Measurements from ENCODE around the gene PRAF2. TPM values are rescaled to one million over a fixed set of nuclear protein-coding genes. Genes with fewer than 3 reads are reported as not detected.

The PRAF2 gene
- total RNA-seq, 2 experiments from 2014 or later = 19.7 to 22.6 TPM

DNA sequence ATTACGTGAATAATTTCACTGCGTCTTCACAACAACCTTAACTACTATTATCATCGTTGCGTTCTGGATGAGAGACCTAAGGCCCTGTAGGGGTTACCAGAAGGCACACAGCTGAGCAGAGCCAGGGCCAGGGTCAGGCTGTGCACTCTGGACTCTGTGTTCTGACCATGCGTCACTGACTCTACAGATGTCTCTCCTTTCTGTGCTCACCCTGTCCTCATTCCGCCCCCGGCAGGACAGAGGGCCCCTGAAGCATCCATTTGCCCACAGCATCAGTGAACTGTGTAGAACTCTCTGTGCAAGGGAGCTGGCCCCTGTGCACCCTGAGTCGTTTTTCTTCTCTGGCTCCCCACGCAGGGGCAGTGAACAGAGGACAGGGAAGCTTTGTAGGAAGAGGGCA, 28.4 kb upstream of the PRAF2 start:
- ATAC-seq = no peak
- peaks cover 10% of the 10 kb centered on the region for H3K4me1 Mint-ChIP-seq (ENCODE audit: low read depth)
- peaks cover 3% of the 10 kb centered on the region for H3K36me3 Mint-ChIP-seq (ENCODE audit: low read depth)
- DNase-seq = no peak
- H3K27ac Mint-ChIP-seq = no peak overlapping the region
- peak overlapping the region; percentile 92 for H3K4me3 Mint-ChIP-seq
- no peaks in the 10 kb centered on the region for H3K9me3 Mint-ChIP-seq (ENCODE audit: insufficient read depth)
- ChIA-PET CTCF (no interaction called here), POLR2A (interaction anchor here (0.9 kb wide), 1 partner anchor 23 kb away, joined by 3 read pairs; the partner anchor contains the start of gene WDR45)
- H3K27me3 Mint-ChIP-seq (ENCODE audit: low read depth) = no peaks in the 10 kb centered on the region

DNA sequence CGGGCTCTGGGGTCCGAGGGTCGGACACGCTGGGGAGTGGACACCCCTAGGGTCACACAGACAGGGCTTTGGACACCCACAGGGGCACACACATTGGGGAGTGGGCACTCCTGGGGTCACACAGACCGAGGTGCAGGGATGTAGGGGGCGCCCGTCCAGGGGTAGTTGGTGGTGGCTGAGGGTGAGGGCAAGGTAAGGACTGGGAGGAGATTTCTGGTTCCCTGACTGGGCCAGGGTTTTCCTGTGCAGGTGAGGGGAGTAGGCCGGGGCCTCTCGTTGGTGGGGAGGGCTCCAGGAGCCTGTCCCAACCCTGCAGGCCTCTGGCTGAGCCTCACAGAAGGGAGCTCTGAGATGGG, 27.8 kb upstream of the PRAF2 start:
- no peak for DNase-seq
- Mint-ChIP-seq H3K36me3 (ENCODE audit: low read depth) (peaks cover 3% of the 10 kb centered on the region), H3K27me3 (ENCODE audit: low read depth) (no peaks in the 10 kb centered on the region), H3K4me3 (peak overlapping the region; percentile 92), H3K9me3 (ENCODE audit: insufficient read depth) (no peaks in the 10 kb centered on the region), H3K4me1 (ENCODE audit: low read depth) (peaks cover 10% of the 10 kb centered on the region), H3K27ac (peak overlapping the region; percentile 92)
- POLR2A ChIA-PET = interaction anchor here (0.9 kb wide), 1 partner anchor 22 kb away, joined by 3 read pairs; the partner anchor contains the start of gene WDR45
- CTCF ChIA-PET = interaction anchor here (1.0 kb wide), 1 partner anchor 57 kb away, joined by 3 read pairs; no protein-coding TSS in a partner anchor
- no peak for ATAC-seq

DNA sequence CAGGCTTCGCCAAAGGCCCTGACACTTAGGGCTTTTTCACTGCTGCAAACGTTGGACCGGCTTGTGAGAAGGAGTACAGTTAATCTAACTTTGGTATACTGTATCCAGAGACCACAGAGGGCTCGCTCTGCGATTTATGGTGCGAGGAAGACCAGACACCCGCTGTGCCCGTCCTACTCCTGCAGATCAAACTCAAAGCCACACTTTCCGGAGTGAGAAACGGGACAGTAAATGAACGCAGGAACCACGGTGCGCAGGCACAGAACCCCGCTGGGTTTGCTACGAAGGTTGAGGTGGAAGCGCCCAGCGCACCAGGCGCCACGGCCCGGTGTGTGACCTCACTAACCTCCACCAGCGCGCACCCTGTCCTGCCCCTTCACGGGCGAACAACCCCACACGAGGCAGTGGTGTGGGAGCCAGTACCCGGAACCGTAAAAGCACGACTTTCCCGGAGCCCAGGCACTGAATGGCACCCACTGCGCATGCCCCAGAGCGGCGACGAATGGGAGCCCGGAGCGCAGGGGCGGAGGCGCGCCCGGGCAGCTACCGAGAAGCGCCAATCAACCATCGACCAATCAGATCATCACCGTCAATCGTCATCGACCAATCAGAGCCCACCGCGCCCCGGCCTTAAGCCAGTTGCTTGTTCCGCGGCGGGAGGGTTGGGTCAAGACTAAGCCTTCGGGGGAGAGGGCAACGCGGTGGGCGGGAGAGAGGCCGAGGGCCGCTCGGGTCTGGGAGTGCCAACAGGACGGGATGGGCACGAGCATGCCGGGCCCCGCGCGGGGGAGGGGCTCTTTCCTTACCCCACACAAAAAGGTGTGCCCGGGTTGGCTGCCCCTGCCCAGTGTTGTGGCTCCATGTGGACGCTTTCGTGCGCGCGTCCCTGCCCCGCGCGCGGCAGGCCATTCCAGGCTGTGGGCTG, 27.2 kb upstream of the PRAF2 start:
- DNase-seq (peak; percentile 91), ATAC-seq (peak; percentile 97)
- H3K9me3 Mint-ChIP-seq (ENCODE audit: insufficient read depth) = no peaks in the 10 kb centered on the region
- H3K27ac Mint-ChIP-seq = peak overlapping the region; percentile 92
- ChIA-PET CTCF (interaction anchor here (1.0 kb wide), 1 partner anchor 57 kb away, joined by 3 read pairs; no protein-coding TSS in a partner anchor), POLR2A (no interaction called here)
- H3K4me3 Mint-ChIP-seq = peak overlapping the region; percentile 92
- H3K27me3 Mint-ChIP-seq (ENCODE audit: low read depth) = no peaks in the 10 kb centered on the region
- H3K36me3 Mint-ChIP-seq (ENCODE audit: low read depth) = no peaks in the 10 kb centered on the region
- H3K4me1 Mint-ChIP-seq (ENCODE audit: low read depth) = peaks cover 10% of the 10 kb centered on the region

DNA sequence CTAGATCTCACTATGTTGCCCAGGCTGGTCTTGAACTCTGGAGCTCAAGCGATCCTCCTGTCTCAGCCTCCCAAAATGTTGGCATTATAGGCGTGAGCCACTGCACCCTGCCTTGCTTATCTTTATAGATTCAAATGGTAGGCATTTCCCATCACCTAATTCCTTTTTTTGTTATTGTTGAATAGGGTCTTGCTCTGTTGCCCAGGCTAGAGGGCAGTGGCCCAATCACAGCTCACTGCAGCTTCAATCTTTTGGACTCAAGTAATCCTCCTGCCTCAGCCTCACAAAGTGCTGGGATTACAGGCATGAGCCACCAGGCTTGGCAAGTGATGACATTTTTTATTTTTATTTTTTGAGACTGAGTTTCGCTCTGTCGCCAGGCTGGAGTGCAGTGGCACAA, 22.6 kb upstream of the PRAF2 start:
- H3K4me1 Mint-ChIP-seq (ENCODE audit: low read depth) = peaks cover 3% of the 10 kb centered on the region
- H3K4me3 Mint-ChIP-seq = no peak overlapping the region
- ChIA-PET POLR2A (no interaction called here), CTCF (no interaction called here)
- DNase-seq = no peak
- no peaks in the 10 kb centered on the region for H3K27me3 Mint-ChIP-seq (ENCODE audit: low read depth)
- no peaks in the 10 kb centered on the region for H3K9me3 Mint-ChIP-seq (ENCODE audit: insufficient read depth)
- H3K27ac Mint-ChIP-seq = no peak overlapping the region
- H3K36me3 Mint-ChIP-seq (ENCODE audit: low read depth) = no peaks in the 10 kb centered on the region
- ATAC-seq = no peak

DNA sequence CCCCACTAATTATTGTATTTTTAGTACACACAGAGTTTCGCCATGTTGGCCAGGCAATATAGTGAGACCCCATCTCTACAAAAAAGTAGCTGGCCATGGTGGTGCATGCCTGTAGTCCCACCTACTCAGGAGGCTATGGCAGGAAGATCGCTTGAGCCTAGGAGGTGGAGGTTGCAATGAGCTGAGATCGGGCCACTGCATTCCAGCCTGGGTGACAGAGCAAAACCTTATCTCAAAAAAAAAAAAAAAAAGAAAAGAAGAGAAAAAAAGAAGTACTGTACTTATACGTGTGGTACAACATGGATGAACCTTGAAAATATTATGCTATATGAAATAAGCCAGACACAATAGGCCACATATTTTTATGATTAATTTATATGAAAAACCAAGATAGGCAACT, 15.8 kb upstream of the PRAF2 start:
- POLR2A ChIA-PET = no interaction called here
- no peaks in the 10 kb centered on the region for H3K27me3 Mint-ChIP-seq (ENCODE audit: low read depth)
- CTCF ChIA-PET = no interaction called here
- H3K4me3 Mint-ChIP-seq = no peak overlapping the region
- H3K27ac Mint-ChIP-seq = no peak overlapping the region
- no peaks in the 10 kb centered on the region for H3K36me3 Mint-ChIP-seq (ENCODE audit: low read depth)
- no peaks in the 10 kb centered on the region for H3K4me1 Mint-ChIP-seq (ENCODE audit: low read depth)
- DNase-seq (no peak), ATAC-seq (no peak)
- H3K9me3 Mint-ChIP-seq (ENCODE audit: insufficient read depth) = no peaks in the 10 kb centered on the region

DNA sequence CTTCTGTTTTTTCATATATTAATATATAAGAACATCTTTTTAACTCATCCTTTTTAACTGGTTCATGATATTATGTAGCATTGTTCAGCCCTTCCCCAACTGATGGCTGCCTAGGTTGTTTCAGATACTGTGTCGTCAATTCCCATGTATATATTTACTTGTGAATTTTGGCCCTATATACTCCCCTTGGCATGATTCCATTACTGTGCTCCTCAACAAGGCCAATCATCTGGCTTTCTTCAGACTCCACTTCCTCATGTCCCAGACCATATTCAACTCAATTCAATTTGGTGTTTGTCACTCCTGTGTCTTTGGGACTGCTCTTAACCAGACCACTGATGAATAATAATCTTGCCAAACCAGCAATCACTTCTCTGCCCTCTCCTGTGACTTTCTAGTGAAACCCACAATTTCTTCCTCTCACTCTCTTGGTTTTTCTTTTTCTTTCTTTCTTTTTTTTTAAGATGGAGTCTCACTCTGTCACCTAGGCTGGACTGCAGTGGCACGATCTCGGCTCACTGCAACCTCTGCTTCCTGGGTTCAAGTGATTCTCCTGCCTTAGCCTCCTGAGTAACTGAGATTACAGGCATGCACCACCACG, 8.6 kb upstream of the PRAF2 start:
- DNase-seq (no peak), ATAC-seq (no peak)
- Mint-ChIP-seq H3K4me1 (ENCODE audit: low read depth) (peaks cover 21% of the 10 kb centered on the region), H3K27ac (peak overlapping the region; percentile 6), H3K4me3 (no peak overlapping the region), H3K36me3 (ENCODE audit: low read depth) (no peaks in the 10 kb centered on the region), H3K27me3 (ENCODE audit: low read depth) (no peaks in the 10 kb centered on the region), H3K9me3 (ENCODE audit: insufficient read depth) (no peaks in the 10 kb centered on the region)
- CTCF ChIA-PET = no interaction called here
- POLR2A ChIA-PET = interaction anchor here (0.6 kb wide), 1 partner anchor 18 kb away, joined by 4 read pairs; no protein-coding TSS in a partner anchor

DNA sequence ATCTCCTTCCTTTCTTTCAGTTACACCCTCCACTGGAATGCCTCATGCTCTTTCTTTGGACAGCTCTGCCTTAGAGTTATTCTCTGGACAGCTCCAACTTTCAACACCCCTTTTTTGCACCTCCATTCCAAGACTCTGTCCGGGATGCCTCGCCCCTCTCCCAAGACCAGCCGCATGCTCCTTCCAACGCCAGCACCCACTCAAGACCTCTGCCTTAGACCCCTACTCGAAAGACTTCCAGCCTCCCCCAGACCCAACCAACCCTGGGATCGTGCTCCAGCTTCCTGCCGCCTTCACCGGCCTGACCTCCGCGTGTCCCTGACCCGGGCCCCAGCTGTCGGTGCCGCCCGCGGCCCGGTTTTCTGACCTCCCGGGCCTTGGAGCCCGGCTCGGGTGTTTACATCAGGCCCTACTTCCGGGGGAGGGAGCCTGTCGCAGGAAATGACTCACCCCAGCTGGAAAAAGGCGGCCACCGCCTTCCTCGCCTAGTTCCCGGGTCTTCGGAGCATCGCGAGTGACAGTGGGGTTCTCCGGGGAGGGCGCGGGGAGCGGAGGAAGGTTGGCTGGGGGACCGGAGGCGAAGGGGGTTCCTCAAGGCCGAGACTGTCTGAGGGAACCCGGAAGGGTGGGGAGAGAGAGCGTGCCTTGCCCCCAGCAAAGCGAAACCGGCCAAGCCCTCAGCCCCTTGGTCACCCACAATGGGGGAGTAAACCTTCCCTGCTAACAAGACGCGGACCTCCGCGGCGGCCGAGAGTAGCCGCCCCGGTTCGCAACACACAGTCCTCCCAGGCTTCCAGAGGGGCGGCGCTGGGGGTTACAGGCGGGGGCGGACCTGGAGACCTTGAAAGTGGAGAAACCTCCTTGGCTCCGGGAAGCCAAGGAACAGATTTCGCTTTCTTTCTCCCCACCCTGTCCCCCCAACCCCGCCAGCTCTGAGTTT, 6.0 kb upstream of the PRAF2 start, which contains the start of gene WDR45:
Gene WDR45 (minus strand): TSS at position 399 of the 940 bp plus-strand sequence. CDS start 1,792 bp downstream, outside the sequence.
- peak within 1 kb of the TSS; percentile 99 for H3K27ac Mint-ChIP-seq
- H3K4me3 Mint-ChIP-seq = peak within 1 kb of the TSS; percentile 88
- H3K4me1 Mint-ChIP-seq (ENCODE audit: low read depth) = peaks cover 21% of the 10 kb centered on the region
- H3K36me3 Mint-ChIP-seq (ENCODE audit: low read depth) = peaks cover 4% of the 10 kb centered on the region
- H3K9me3 Mint-ChIP-seq (ENCODE audit: insufficient read depth) = no peaks in the 10 kb centered on the region
- peak; percentile 82 for DNase-seq
- ChIA-PET CTCF (interaction anchor here (0.6 to 1.1 kb wide), 2 partner anchors 87 to 1846 kb away, joined by 3 read pairs; no protein-coding TSS in a partner anchor), POLR2A (interaction anchor here (0.6 to 1.6 kb wide), 8 partner anchors 22 to 548 kb away, joined by 3 to 4 read pairs (median 4); partner anchors contain the start of gene GRIPAP1)
- no peaks in the 10 kb centered on the region for H3K27me3 Mint-ChIP-seq (ENCODE audit: low read depth)
- ATAC-seq = peak; percentile 85

DNA sequence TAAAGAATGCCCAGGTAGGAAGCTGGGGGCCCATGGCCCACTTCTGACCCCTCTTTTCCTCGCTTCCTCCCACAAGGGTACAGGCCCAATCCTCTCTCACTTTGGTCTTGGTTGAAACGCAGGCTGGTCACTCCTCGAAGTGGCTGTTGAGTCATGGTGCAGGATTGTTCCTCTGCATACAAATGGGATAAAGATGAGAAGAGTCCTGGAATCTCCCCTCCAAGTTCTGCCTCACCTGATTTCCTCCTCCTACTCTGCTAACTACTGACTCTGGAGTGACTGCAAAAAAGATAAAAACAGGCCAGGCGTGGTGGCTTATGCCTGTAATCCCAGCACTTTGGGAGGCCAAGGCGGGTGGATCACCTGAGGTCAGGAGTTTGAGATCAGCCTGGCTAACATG, 4.1 kb upstream of the PRAF2 start:
- Mint-ChIP-seq H3K4me3 (no peak overlapping the region), H3K27me3 (ENCODE audit: low read depth) (no peaks in the 10 kb centered on the region), H3K36me3 (ENCODE audit: low read depth) (peaks cover 11% of the 10 kb centered on the region), H3K4me1 (ENCODE audit: low read depth) (peaks cover 32% of the 10 kb centered on the region), H3K27ac (peak overlapping the region; percentile 11), H3K9me3 (ENCODE audit: insufficient read depth) (no peaks in the 10 kb centered on the region)
- no peak for ATAC-seq
- CTCF ChIA-PET = no interaction called here
- POLR2A ChIA-PET = no interaction called here
- no peak for DNase-seq

DNA sequence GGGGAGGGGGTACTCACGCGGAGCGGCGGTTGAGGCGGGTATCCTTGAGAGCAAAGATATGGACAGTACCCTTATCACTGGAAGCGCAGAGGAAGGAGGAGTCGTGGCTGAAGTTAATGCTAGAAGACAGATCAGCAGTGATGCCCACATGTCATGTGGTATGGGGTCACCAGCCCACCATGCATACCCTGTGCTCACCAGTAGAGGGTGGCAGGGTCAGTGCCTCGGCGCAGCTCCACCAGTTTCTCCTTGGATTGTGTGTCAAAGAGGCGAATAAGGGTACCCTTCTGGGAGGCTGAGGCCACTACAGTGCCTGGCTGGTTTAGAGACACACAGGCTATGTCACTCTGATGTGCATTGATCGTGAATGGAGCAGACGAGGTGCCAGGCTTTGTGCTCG, 1.5 kb upstream of the PRAF2 start:
- no peak overlapping the region for H3K4me3 Mint-ChIP-seq
- ChIA-PET POLR2A (no interaction called here), CTCF (no interaction called here)
- H3K27me3 Mint-ChIP-seq (ENCODE audit: low read depth) = no peaks in the 10 kb centered on the region
- no peaks in the 10 kb centered on the region for H3K9me3 Mint-ChIP-seq (ENCODE audit: insufficient read depth)
- H3K36me3 Mint-ChIP-seq (ENCODE audit: low read depth) = peaks cover 16% of the 10 kb centered on the region
- peaks cover 38% of the 10 kb centered on the region for H3K4me1 Mint-ChIP-seq (ENCODE audit: low read depth)
- DNase-seq = no peak
- no peak overlapping the region for H3K27ac Mint-ChIP-seq
- ATAC-seq = no peak

DNA sequence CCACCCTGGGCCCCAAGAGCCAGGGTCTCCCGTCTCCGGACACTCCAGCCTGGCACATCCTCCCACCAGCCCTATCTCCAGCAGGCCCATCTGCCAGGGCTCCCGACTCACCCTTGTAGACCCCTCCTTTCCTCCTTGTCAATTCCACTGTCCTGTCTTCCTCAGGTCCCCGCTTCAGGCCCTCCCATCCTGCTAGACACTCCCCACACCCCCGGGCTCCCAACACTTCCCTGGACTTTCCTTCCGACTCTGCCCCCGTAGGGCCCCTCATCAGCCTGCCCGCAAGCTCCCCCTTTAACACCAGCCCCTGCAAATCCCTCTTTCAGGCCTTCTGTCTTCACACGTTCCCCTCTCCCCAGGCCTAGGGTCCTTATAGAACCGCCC, 1.1 kb downstream of the PRAF2 start:
- Mint-ChIP-seq H3K27me3 (ENCODE audit: low read depth) (no peaks in the 10 kb centered on the region), H3K4me3 (peak overlapping the region; percentile 84), H3K27ac (peak overlapping the region; percentile 87), H3K4me1 (ENCODE audit: low read depth) (peaks cover 26% of the 10 kb centered on the region), H3K36me3 (ENCODE audit: low read depth) (peaks cover 16% of the 10 kb centered on the region), H3K9me3 (ENCODE audit: insufficient read depth) (no peaks in the 10 kb centered on the region)
- DNase-seq (no peak), ATAC-seq (no peak)
- ChIA-PET POLR2A (no interaction called here), CTCF (no interaction called here)

DNA sequence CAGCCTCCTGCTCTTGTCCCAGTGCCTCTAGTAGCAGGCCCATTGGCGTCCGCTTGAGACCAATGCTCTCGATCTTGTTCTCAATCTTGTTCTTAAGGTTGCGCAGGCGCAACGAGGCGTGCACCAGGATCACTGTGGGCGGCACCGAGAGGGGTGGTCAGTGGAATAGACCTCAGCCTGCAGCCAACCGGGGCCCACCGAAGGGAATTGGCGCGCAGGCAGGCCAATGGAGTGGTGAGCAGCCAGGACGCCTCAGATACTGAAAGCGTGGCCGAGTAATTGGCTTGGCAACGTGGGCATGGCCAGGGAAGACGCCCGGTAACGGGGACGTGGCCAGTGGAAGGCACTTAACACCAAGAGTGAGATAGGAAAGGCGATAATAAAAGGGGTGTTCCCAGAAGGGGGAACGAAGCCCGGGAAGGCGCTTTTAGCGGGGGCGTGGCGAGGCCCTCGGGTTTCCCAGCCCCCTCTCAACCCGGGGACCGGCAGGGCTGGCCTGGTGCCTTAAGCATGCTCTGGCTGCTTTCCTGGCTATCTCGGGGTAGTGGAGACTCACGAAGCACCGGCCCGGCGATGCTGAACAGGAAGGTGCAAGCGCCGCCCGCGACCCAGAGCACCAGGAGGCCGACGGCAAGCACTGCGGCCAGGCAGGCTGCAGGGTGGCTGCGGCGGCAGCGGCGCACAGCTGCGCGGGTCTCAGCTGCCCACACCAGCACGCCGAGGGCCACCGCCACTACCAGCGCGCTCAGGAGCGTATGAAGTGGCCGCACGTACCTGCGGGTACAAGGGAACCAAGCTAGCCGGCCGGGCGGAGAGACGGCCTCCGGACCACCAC, 1.7 kb downstream of the PRAF2 start:
- H3K4me3 Mint-ChIP-seq = peak overlapping the region; percentile 6
- H3K27me3 Mint-ChIP-seq (ENCODE audit: low read depth) = no peaks in the 10 kb centered on the region
- H3K36me3 Mint-ChIP-seq (ENCODE audit: low read depth) = peaks cover 16% of the 10 kb centered on the region
- ChIA-PET CTCF (no interaction called here), POLR2A (no interaction called here)
- DNase-seq = no peak
- no peaks in the 10 kb centered on the region for H3K9me3 Mint-ChIP-seq (ENCODE audit: insufficient read depth)
- peaks cover 26% of the 10 kb centered on the region for H3K4me1 Mint-ChIP-seq (ENCODE audit: low read depth)
- ATAC-seq = no peak
- no peak overlapping the region for H3K27ac Mint-ChIP-seq
